ENCODE measurements around the gene PCBP1.
"Not testable (repeated sequence)": the region's sequence is repeated elsewhere in the genome, so short reads cannot be mapped to it uniquely, and the experiment has no call there.

PCBP1 gene

DNA sequence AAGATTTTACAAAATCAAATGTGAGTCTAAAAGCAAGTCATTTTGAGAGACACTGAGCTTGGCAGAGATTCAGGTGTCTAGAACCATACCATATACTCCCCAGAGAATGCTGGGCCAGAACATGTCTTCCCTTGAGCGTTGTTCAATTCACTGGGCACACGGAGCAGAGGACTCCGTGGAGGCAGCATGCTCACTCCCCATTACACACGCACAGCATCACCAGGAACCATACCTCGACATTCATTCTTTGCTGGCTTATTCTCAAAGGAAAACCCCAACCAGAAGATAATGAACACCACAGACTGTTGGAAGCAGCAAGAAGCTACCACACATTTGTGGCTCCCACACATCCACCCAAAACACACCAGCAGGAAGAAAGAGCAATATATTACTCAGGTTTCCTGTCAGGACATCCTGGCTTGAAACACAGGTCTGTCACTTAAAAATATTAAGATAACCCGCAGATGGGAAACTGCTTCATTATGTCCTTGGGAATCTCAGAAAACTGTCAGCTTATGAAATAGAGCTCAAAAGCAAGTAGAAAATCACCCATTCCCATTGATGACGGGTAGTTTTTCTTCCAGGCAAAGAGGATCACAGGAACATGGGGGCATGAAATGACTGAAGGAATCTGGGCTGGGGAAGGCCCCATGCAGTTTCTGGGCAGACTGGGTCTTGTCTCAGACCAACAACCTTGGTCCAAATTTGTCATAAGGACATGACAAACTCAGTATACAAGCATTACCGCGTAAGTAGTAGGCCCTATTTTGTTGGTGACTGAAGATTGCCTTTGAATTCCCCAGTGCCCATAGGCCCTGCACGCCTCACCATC lies 46.4 kb downstream of the PCBP1 start:
- Mint-ChIP-seq H3K27ac (peak overlapping the region; percentile 98), H3K36me3 (ENCODE audit: low read depth) (peaks cover 3% of the 10 kb centered on the region)

DNA sequence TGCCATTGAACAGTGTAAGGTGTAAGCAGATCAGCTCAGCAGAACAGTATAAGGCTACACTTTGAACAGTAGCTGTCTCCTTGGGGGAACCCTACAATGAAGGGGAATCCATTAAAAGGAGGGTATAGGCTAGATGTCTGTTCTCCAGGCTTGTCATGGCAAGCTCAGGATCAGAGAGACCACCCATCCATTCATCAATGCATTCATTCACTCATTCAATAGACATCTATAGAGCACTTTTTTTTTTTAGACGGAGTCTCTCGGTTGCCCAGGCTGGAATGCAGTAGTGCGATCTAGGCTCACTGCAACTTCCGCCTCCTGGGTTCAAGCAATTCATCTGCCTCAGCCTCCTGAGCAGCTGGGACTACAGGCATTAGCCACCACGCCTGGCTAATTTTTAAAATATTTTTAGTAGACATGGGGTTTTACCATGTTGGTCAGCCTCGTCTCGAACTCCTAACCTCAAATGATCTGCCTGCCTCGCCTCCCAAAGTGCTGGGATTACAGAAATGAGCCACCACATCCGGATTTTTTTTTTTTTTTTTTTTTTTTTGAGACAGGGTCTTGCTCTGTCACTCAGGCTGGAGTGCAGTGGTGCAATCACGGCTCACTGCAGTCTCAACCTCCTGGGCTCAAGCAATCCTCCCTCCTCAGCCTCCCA lies 47.2 kb downstream of the PCBP1 start:
- Mint-ChIP-seq H3K27ac (peak overlapping the region; percentile 98), H3K4me1 (ENCODE audit: low read depth) (peaks cover 64% of the 10 kb centered on the region), H3K4me3 (peak overlapping the region; percentile 88)
- not testable (repeated sequence) for H3K36me3 Mint-ChIP-seq (ENCODE audit: low read depth); DNase-seq (ENCODE audit: low spot score); H3K27me3 Mint-ChIP-seq (ENCODE audit: low read depth); H3K9me3 Mint-ChIP-seq

More for the DNA sequence above, 46.4 kb downstream of the PCBP1 start:
- DNase-seq (ENCODE audit: low spot score) = peak; percentile 63
- H3K27me3 Mint-ChIP-seq (ENCODE audit: low read depth) = no peaks in the 10 kb centered on the region
- peak overlapping the region; percentile 88 for H3K4me3 Mint-ChIP-seq
- peaks cover 62% of the 10 kb centered on the region for H3K4me1 Mint-ChIP-seq (ENCODE audit: low read depth)
- peaks cover 3% of the 10 kb centered on the region for H3K9me3 Mint-ChIP-seq

Data from T-helper 2 cell treated with Interferon-gamma antibody and Interleukin-4, amounts not matched to agents 5 μg/mL and 100 μg/mL, for 36 hours (primary cell).